Measurements from ENCODE around the gene EPHA3.

DNA sequence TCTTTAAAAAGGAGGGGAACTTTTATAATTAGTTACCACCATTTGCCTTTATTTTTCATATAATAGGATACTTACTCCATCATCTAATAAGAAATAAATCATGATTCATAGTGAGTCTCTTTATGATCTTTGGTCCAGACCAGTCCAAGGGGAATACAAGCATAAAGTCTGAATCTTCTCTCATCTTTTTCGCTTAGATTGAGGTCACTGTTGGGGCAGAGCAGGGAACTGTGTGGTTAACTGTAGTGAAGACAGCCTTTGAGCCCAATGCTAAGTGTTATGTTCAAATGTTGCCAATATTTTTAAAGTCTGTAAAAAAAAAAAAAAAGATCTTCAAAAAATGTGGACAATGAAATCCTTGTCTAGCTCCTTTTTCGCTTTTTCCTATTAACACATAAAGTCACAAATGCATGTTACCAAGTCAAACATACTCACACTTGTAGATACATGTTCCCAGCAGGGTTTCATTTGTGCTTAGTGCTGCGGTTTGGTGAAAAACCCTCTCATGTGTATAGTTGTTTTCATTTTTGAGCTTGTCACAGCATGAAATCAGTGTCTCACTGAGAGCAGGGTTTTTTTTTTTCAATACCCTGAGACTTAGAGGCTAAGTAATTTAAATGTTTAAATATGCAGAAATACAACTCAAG lies 72.1 kb downstream of the EPHA3 start:
- TF ChIP-seq POLR2A (IDR thresholded peaks at IDR 0.05; ENCODE audit: extremely low read depth, insufficient read length), result no peak
- TF ChIP-seq, protein P1, sequence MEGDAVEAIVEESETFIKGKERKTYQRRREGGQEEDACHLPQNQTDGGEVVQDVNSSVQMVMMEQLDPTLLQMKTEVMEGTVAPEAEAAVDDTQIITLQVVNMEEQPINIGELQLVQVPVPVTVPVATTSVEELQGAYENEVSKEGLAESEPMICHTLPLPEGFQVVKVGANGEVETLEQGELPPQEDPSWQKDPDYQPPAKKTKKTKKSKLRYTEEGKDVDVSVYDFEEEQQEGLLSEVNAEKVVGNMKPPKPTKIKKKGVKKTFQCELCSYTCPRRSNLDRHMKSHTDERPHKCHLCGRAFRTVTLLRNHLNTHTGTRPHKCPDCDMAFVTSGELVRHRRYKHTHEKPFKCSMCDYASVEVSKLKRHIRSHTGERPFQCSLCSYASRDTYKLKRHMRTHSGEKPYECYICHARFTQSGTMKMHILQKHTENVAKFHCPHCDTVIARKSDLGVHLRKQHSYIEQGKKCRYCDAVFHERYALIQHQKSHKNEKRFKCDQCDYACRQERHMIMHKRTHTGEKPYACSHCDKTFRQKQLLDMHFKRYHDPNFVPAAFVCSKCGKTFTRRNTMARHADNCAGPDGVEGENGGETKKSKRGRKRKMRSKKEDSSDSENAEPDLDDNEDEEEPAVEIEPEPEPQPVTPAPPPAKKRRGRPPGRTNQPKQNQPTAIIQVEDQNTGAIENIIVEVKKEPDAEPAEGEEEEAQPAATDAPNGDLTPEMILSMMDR (IDR thresholded peaks at IDR 0.05; ENCODE audit: low read depth, low read length), result no peak
- TF ChIP-seq, protein P2, sequence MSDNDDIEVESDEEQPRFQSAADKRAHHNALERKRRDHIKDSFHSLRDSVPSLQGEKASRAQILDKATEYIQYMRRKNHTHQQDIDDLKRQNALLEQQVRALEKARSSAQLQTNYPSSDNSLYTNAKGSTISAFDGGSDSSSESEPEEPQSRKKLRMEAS (IDR thresholded peaks at IDR 0.05; ENCODE audit: low read depth, low read length), result no peak
- no peak for TF ChIP-seq MYC (IDR thresholded peaks at IDR 0.05; ENCODE audit: low read depth, low read length)
